HG03196 (cell line): ENCODE measurements around the gene GID4.

Experiments used
- ATAC-seq: cut with Tn5 transposase; IDR thresholded peaks from one replicate; pipeline ENCODE4 v1.9.1; 2021; ENCODE audit not compliant: unreplicated experiment

The GID4 gene

GRCh38 chr17:18042983-18043382, 3.8 kb downstream of the GID4 start:
- ATAC-seq: no peak

DNA sequence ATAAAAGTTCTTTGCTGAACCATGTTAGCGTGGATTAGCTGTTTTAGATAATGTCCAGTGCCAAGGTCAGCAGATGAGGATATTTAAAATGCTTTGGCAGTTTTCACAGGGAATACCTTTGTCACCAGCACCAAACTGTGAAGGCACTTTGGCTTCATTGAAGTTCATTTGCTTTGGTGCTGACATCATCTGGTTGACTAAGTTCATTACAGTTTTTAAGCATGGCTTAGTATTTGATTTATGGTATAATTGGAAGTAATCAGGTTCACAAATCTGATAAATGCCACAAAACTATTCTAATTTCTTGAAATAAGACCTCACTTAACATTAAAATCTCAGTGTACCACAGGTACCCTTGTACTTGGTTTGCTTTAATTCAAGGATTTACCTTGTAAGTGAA, 4.3 kb downstream of the GID4 start:
- no peak for ATAC-seq

GRCh38 chr17:18044609-18045008, 5.4 kb downstream of the GID4 start:
- no peak for ATAC-seq

DNA sequence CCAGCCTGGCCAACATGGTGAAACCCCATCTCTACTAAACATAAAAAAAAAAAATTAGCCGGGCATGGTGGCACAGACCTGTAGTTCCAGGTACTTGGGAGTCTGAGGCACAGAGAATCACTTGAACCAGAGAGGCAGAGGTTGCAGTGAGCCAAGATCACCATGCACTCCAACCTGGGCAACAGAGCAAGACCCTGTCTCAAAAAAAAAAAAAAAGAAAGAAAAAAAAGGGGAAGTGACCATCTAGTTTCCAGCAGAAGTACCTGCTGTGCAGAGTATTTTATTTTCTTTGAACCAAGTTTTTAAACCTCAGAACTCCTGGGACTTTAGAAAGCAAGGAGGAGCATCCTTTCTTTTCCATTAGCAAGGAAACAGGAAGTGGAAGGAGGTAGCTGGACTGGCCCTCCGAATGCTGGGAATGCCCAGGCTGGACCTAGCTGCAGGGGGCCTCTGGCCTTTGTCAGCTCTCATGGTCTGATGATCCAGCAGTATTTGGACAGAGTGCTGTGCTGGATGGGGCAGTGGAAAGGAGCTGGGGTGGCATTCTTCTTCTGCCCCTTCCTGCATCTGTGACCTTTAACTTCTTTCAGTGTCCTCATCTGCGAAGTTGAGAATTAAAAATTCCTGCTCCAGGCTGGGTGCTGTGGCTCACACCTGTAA, 6.6 kb downstream of the GID4 start:
- no peak for ATAC-seq

GRCh38 chr17:18055597-18055996, 16.4 kb downstream of the GID4 start:
- ATAC-seq: no peak

DNA sequence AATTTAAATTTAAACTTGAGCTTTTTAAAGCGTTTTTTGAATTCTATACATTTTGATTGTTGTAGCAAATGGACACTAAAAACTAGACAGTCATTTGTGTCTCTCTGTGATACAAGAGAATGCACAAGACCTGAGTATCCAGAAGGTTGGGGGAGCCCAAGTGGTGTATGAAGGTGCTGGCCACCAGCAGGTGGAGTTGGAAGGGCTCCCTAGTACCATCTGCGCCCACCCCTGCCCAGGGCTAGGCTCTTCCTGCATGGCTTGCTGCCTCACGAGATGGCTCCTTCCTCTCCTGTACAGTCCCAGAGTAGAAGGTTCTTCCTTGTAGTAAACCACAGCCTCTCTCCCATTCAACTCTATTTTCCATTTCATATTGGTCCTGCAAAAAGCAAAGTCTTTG, 17.0 kb downstream of the GID4 start:
- ATAC-seq: no peak

- ATAC-seq: no peak
Observed at GRCh38 chr17:18059283-18059682, 20.1 kb downstream of the GID4 start.

DNA sequence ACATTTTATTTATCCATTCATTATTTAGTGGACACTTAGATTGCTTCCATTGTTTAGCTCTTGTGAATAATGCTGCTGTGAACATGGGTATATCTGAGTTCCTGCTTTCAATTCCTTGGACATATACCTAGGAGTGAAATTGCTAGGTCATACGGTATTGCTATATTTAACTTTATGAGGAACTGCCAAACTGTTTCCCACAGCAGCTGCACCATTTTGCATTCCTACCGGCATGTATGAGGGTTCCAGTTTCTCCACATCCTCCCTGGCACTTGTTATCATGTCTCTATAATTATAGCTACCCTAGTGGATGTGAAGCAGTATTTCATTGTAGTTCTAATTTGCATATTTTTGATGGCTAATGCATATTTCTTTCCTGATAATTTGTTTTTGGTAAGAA, 24.8 kb downstream of the GID4 start:
- no peak for ATAC-seq

DNA sequence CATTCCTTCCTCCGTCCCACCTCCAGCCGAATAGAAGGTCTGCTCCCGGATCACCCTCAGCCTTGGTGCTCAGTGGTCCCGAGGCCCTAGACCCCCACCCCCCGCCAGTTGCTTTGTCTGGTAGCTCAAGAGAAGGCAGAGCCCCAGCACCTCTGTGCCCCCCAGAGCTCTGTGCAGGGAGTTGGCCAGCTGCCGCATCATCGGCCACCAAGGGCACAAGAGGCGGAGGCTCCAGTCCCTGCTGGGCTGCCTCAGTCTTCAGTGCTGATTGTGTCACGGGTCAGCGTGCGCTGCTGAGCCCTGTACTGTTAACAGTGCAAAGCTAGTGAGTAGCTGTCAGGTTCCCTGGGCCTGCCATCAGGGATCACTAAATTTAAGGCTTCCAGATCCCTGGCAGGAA, 26.3 kb downstream of the GID4 start:
- no peak for ATAC-seq

DNA sequence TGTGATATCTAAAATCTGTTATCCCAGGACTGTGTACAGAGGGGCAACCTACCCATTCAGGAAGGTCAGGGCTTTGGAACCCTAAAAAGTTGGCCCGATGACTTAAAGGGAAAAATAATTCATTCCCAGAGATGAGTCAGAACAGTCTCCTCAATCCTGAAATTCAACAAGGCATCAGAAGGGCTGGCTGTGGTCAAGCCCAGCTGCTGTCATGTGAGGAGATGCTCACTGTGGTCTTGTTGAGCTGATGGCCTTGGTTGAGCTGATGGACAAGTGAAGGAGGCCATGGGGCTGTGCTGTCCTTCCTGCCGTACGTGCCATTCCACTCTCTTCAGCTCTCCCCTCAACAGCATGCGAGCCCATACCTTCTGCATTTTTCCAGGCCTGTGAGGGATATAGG, 27.7 kb downstream of the GID4 start:
- no peak for ATAC-seq

DNA sequence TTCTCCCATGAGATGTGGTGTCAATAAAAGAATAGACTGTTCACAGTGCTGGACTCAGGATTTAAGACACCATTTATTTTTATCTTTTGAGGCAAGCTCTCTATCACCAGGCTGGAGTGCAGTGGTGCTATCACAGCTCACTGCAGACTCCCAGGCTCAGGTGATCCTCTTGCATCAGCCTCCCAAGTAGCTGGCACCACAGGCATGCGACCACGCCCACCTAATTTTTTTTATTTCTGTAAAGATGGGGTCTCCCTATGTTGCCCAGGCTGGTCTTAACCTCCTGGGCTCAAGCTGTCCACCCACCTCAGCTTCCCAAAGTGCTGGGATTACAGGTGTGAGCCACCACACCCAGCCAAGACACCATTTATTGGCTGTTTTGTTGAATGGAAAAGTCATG, 29.9 kb downstream of the GID4 start:
- ATAC-seq: no peak

- no peak for ATAC-seq
Observed at GRCh38 chr17:18070861-18071340, 31.7 kb downstream of the GID4 start.

GRCh38 chr17:18071751-18072150, 32.5 kb downstream of the GID4 start:
- ATAC-seq: no peak

DNA sequence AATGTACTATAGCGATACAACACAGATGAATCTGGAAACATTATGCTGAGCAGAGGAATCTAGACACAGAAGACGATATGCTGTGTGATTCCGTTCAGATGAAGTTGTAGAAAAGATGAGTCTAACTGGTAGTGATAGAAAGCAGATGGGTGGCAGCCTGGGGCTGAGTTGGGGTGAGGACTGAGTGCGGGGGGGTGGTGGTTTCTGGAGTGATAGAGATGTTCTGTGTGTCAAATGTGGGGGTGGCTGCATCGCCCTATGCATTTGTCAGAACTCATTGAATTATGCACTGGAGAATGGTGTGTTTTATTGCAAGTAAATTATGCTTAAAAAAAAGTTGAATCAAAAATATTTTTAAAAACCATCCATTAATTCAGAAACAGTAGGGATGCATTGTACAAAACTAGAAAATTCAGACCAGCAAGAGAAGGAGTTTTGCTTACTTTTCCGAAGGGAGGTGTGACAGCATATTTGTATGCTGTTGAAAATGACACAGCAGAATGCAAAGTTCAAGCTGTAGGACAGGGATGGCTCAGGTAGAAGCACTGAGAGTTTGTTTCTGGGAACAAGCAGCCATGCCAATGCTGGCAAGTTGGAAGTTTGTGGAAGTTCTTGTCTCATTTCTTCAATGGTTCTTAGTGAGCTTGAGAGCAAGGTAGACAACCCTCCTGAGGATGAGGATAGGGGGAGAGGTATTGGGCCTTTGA, 35.5 kb downstream of the GID4 start:
- no peak for ATAC-seq

GRCh38 chr17:18076936-18077335, 37.7 kb downstream of the GID4 start:
- no peak for ATAC-seq

GRCh38 chr17:18079543-18079942, 40.3 kb downstream of the GID4 start:
- ATAC-seq: no peak

GRCh38 chr17:18084256-18084655, 45.0 kb downstream of the GID4 start:
- no peak for ATAC-seq

GRCh38 chr17:18087610-18088491, 48.6 kb downstream of the GID4 start, which contains the start of gene DRG2:
DRG2 (plus strand) TSS chr17:18087948; CDS start chr17:18088024, 76 bp downstream.
- peak; percentile 88 for ATAC-seq

GRCh38 chr17:18089613-18090012, 50.4 kb downstream of the GID4 start:
- no peak for ATAC-seq

DNA sequence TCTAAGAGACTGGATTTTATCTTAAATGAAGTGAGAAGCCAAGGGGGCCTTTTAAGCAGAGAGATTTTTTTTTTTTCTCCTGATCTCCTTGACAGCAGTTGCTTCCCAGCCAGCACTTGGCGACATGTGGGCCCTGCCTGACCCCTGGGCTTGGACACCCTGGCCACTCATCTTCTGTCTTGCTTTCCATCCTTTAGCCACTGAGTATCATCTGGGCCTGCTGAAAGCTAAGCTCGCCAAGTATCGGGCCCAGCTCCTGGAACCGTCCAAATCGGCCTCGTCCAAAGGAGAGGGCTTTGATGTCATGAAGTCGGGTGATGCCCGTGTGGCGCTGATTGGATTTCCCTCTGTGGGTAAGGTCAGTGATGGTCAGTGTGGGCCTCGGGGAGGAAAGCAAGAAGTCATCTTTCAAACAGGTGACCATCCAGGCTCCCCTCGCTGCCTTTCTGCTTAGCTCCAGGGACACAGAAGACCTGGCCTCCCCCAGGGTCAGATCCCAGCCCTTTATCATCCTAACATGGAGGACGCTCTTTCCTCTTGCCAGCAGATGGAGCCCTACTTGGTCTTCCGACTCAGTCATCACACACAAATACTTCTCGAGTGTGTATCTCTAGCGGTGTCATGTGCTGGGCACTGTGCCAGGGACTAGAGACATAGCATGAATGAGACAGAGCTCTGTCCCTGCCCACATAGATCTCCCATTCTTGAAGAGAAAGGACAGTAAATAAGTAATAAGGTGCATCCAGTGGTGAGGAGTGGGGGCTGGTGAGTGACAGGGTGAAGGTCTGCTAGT, 54.6 kb downstream of the GID4 start:
- ATAC-seq: no peak

- no peak for ATAC-seq
Observed at GRCh38 chr17:18094409-18094807, 55.2 kb downstream of the GID4 start.
